HepG2 (cell line): Measurements from ENCODE around the gene PSD. TPM values are rescaled to one million over a fixed set of nuclear protein-coding genes. Genes with fewer than 3 reads are reported as not detected.

Experiments
- CREM ChIP-seq, 2 experiments: sonication (generic) in 1 of 2; formaldehyde crosslinking in 1 of 2; IDR thresholded peaks; 2 replicates each; pipeline versions ENCODE4 v1.4.0 to v1.6.1; 2016 to 2020; ENCODE audit warnings: antibody characterized with exemption in 1 of 2, mild to moderate bottlenecking in 1 of 2, missing genetic modification reagents in 1 of 2
- GATAD2A ChIP-seq: IDR thresholded peaks from 2 replicates; pipeline ENCODE4 v1.6.1; 2016
- KAT7 ChIP-seq: IDR thresholded peaks from 2 replicates; pipeline ENCODE4 v1.6.1; 2018; ENCODE audit warnings: borderline replicate concordance, missing compliant biosample characterization
- MEIS2 ChIP-seq: sonication (generic); formaldehyde crosslinking; IDR thresholded peaks from 2 replicates; pipeline ENCODE4 v1.9.0; 2021; ENCODE audit warnings: mild to moderate bottlenecking, missing genetic modification reagents
- RBM39 ChIP-seq: fragments of 200-400 bp; formaldehyde crosslinking; IDR thresholded peaks from one replicate; pipeline ENCODE4 v1.6.1; 2018; ENCODE audit warnings: antibody characterized with exemption, mild to moderate bottlenecking, low read depth, low read length; ENCODE audit not compliant: poor library complexity, severe bottlenecking
- SIN3A ChIP-seq: IDR thresholded peaks from 2 replicates; pipeline ENCODE4 v1.6.1; 2011; ENCODE audit warnings: low read depth, mild to moderate bottlenecking, control low read depth, low read length, borderline replicate concordance
- TGIF2 ChIP-seq: IDR thresholded peaks from 2 replicates; pipeline ENCODE4 v1.6.1; 2016; ENCODE audit warnings: control low read depth, missing compliant biosample characterization
- ZNF160 ChIP-seq: sonication (generic); formaldehyde crosslinking; IDR thresholded peaks from 2 replicates; pipeline ENCODE4 v1.8.0; 2022; ENCODE audit warnings: mild to moderate bottlenecking, inconsistent platforms, missing genetic modification reagents
- ZNF615 ChIP-seq: sonication (generic); formaldehyde crosslinking; IDR thresholded peaks from 2 replicates; pipeline ENCODE4 v1.5.0; 2020; ENCODE audit warnings: mild to moderate bottlenecking, missing genetic modification reagents, borderline replicate concordance
- ZNF639 ChIP-seq: conservative IDR thresholded peaks from 2 replicates; pipeline ENCODE4 v1.6.1; 2018; ENCODE audit warnings: missing genetic modification reagents
- ZNF652 ChIP-seq: IDR thresholded peaks from 2 replicates; pipeline ENCODE4 v1.6.1; 2016; ENCODE audit warnings: low read depth, borderline replicate concordance
- polyA plus RNA-seq, 8 experiments: library from polyadenylated mRNA; depleted of rRNA in 3 of 8; stranded (reverse) in 7 of 8; unstranded in 1 of 8; fragments of >200 nt; fragmentation: Illumina TruSeq in 4 of 8; extraction: Trizol in 4 of 8; gene quantifications; 2 replicates each; pipeline versions ENCODE4 v1.2.1 to v1.2.3, GENCODE V29; 2011 to 2016; ENCODE audit warnings: low read depth in 4 of 8, missing spikeins in 1 of 8, mixed read lengths in 1 of 8; ENCODE audit not compliant: insufficient read depth in 1 of 8
- total RNA-seq, 5 experiments: library from RNA; depleted of rRNA; stranded (reverse); fragments of >200 nt; fragmentation: Illumina TruSeq; extraction: Trizol; gene quantifications; 2 replicates each; pipeline ENCODE4 v1.2.3, GENCODE V29; 2016; ENCODE audit warnings: low read depth in 1 of 5
- TF ChIP-seq, protein P1 (sequence below), 2 experiments: IDR thresholded peaks; 2 replicates each; pipeline ENCODE4 v1.6.1; 2011 to 2012; ENCODE audit warnings: low read length in 2 of 2, borderline replicate concordance in 1 of 2, low read depth in 1 of 2, mild to moderate bottlenecking in 1 of 2, moderate library complexity in 1 of 2
- TF ChIP-seq, protein P2 (sequence below): sonication (generic); formaldehyde crosslinking; IDR thresholded peaks from 2 replicates; pipeline ENCODE4 v1.9.0; 2022; ENCODE audit warnings: missing genetic modification reagents, mild to moderate bottlenecking, borderline replicate concordance
- TF ChIP-seq, protein P3 (sequence below): sonication (generic); formaldehyde crosslinking; IDR thresholded peaks from 2 replicates; pipeline ENCODE4 v1.9.0; 2021; ENCODE audit warnings: missing genetic modification reagents, borderline replicate concordance
- TF ChIP-seq, protein P4 (sequence below): sonication (generic); formaldehyde crosslinking; IDR thresholded peaks from 2 replicates; pipeline ENCODE4 v1.4.0; 2020; ENCODE audit warnings: missing genetic modification reagents

The PSD gene
- total and polyA plus RNA-seq, 2 of the 13 experiments (the other 11 are each of a cell fraction or from before 2014, with no cell fraction given): 0.35 to 0.58 TPM

DNA sequence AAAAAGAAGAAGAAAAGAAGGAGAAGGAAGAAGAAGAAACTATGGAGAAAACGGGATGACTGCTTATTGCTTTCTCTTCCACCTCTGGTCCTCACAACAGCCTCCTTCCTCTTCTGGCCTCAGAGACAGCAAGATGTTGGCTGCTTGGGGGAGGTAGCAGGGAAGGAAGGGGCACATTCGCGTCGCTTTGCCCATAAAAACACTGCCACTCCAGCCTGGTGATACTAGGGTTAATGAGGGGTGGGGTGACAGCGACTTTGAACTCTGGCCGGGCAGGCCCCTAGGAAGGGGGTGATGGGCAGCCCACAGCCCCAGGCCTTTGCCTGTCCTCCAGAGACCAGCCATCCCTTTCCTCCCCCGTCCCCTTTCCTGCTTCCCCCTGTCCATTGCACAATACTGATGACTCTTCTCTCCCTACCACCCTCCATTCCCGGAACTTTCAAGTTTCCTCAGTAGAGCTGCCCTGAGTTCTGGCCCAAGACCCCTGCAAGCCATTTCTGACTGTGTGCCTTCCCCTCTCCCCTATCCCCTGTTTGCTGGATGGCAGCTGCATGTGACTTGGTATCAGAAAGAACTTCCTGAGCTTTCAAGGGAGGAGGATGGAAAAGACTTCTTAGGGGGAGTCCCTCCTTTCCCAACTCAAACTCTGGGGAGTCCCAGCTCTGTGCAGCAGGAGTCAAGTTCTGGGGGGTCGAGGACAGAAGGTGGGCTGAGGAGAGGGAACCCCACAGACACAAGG is 16.0 kb upstream of the PSD start (continued):
- TF ChIP-seq, protein P1, sequence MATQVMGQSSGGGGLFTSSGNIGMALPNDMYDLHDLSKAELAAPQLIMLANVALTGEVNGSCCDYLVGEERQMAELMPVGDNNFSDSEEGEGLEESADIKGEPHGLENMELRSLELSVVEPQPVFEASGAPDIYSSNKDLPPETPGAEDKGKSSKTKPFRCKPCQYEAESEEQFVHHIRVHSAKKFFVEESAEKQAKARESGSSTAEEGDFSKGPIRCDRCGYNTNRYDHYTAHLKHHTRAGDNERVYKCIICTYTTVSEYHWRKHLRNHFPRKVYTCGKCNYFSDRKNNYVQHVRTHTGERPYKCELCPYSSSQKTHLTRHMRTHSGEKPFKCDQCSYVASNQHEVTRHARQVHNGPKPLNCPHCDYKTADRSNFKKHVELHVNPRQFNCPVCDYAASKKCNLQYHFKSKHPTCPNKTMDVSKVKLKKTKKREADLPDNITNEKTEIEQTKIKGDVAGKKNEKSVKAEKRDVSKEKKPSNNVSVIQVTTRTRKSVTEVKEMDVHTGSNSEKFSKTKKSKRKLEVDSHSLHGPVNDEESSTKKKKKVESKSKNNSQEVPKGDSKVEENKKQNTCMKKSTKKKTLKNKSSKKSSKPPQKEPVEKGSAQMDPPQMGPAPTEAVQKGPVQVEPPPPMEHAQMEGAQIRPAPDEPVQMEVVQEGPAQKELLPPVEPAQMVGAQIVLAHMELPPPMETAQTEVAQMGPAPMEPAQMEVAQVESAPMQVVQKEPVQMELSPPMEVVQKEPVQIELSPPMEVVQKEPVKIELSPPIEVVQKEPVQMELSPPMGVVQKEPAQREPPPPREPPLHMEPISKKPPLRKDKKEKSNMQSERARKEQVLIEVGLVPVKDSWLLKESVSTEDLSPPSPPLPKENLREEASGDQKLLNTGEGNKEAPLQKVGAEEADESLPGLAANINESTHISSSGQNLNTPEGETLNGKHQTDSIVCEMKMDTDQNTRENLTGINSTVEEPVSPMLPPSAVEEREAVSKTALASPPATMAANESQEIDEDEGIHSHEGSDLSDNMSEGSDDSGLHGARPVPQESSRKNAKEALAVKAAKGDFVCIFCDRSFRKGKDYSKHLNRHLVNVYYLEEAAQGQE (IDR thresholded peaks at IDR 0.05; ENCODE audit: borderline replicate concordance in 1 of 2, low read depth in 1 of 2, low read length in 2 of 2): peak in 1 of 2 experiments; percentile 35; a peak in 1 of 4 replicates
- TF ChIP-seq TGIF2 (CRISPR knock-in tag) (peak; percentile 30; the same call in 1 of the 2 replicates), MEIS2 (CRISPR knock-in tag) (no peak; the same call in 1 of the 2 replicates), CREM (IDR thresholded peaks at IDR 0.05) (peak; percentile 40; the same call in 1 of the 2 replicates), CREM (CRISPR knock-in tag; IDR thresholded peaks at IDR 0.05) (no peak), ZNF615 (CRISPR knock-in tag) (peak; percentile 57; the same call in 1 of the 2 replicates), ZNF639 (CRISPR knock-in tag) (no peak), ZNF652 (CRISPR knock-in tag) (peak; percentile 97), KAT7 (CRISPR knock-in tag) (peak; percentile 35), GATAD2A (peak; percentile 62), RBM39 (peak; percentile 24), SIN3A (peak; percentile 63; the same call in 1 of the 2 replicates), ZNF160 (CRISPR knock-in tag) (peak; percentile 66; the same call in 1 of the 2 replicates)
- TF ChIP-seq, protein P2, sequence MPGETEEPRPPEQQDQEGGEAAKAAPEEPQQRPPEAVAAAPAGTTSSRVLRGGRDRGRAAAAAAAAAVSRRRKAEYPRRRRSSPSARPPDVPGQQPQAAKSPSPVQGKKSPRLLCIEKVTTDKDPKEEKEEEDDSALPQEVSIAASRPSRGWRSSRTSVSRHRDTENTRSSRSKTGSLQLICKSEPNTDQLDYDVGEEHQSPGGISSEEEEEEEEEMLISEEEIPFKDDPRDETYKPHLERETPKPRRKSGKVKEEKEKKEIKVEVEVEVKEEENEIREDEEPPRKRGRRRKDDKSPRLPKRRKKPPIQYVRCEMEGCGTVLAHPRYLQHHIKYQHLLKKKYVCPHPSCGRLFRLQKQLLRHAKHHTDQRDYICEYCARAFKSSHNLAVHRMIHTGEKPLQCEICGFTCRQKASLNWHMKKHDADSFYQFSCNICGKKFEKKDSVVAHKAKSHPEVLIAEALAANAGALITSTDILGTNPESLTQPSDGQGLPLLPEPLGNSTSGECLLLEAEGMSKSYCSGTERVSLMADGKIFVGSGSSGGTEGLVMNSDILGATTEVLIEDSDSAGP (CRISPR knock-in tag): peak; percentile 77; the same call in 1 of the 2 replicates
- TF ChIP-seq, protein P3, sequence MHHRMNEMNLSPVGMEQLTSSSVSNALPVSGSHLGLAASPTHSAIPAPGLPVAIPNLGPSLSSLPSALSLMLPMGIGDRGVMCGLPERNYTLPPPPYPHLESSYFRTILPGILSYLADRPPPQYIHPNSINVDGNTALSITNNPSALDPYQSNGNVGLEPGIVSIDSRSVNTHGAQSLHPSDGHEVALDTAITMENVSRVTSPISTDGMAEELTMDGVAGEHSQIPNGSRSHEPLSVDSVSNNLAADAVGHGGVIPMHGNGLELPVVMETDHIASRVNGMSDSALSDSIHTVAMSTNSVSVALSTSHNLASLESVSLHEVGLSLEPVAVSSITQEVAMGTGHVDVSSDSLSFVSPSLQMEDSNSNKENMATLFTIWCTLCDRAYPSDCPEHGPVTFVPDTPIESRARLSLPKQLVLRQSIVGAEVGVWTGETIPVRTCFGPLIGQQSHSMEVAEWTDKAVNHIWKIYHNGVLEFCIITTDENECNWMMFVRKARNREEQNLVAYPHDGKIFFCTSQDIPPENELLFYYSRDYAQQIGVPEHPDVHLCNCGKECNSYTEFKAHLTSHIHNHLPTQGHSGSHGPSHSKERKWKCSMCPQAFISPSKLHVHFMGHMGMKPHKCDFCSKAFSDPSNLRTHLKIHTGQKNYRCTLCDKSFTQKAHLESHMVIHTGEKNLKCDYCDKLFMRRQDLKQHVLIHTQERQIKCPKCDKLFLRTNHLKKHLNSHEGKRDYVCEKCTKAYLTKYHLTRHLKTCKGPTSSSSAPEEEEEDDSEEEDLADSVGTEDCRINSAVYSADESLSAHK (CRISPR knock-in tag): no peak
- TF ChIP-seq, protein P4, sequence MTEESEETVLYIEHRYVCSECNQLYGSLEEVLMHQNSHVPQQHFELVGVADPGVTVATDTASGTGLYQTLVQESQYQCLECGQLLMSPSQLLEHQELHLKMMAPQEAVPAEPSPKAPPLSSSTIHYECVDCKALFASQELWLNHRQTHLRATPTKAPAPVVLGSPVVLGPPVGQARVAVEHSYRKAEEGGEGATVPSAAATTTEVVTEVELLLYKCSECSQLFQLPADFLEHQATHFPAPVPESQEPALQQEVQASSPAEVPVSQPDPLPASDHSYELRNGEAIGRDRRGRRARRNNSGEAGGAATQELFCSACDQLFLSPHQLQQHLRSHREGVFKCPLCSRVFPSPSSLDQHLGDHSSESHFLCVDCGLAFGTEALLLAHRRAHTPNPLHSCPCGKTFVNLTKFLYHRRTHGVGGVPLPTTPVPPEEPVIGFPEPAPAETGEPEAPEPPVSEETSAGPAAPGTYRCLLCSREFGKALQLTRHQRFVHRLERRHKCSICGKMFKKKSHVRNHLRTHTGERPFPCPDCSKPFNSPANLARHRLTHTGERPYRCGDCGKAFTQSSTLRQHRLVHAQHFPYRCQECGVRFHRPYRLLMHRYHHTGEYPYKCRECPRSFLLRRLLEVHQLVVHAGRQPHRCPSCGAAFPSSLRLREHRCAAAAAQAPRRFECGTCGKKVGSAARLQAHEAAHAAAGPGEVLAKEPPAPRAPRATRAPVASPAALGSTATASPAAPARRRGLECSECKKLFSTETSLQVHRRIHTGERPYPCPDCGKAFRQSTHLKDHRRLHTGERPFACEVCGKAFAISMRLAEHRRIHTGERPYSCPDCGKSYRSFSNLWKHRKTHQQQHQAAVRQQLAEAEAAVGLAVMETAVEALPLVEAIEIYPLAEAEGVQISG (CRISPR knock-in tag): peak; percentile 94
